ENCODE results near the gene FGGY.
"Not testable (repeated sequence)": the region's sequence is repeated elsewhere in the genome, so short reads cannot be mapped to it uniquely, and the experiment has no call there.

FGGY gene

DNA sequence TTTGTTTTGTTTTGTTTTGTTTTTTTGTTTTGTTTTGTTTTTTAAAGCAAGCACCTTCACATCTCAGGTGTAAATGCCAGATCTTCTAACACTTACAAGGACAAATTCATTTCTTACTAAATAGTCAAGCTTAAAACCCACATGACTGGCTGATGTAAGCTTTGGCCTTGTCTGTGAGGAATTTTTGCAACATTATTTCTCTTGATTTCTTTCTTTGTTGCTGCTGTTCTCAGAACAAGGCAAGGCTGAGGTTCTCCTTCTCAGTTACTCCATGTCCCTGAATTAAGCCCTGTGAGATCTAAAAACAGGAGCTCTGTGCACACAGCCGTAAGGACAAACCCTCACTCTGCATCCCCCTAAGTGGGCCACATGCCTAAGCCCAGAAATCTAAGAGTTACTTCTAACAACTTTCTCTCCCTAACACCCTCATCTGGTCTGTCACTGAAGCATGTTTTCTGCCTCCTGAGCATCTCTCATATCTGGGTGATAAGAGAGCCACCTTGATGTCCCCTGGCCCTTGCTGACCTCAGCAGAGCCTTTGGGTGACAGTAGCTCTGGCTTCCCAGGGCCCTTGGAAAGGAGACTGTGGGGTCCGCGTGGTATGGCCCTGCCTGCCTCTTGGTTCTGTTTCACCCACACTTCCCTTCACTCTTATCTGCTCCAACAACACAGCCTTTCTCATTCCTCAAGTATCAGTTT, 436.7 kb downstream of the FGGY start:
- Histone ChIP-seq H3K27ac (0 out of 22 replicates have a peak overlapping the region, but pooled peaks of 1 of the 11 experiments have one; percentile 18), H3K9ac (no peak overlapping the region), H3K36me3 (peaks cover 0 to 29% (median 12%) of the 10 kb centered on the region in 11 experiments; a peak in 14 of 22 replicates), H3K27me3 (no peaks in the 10 kb centered on the region), H4K20me1 (no peaks in the 10 kb centered on the region), H3K9me3 (replicated peaks in 1 of 11) (peaks cover 25 to 35% (median 29%) of the 10 kb centered on the region in 11 experiments), H3K4me2 (peak overlapping the region in 2 of 11 experiments; percentile 16 to 64; a peak in 1 of 22 replicates), H3K4me1 (peaks cover 8 to 42% (median 24%) of the 10 kb centered on the region in 10 experiments; a peak in 18 of 20 replicates), H3K4me3 (no peak overlapping the region)
- no peak for TF ChIP-seq Cebpa-rat (IDR thresholded peaks at IDR 0.05)

DNA sequence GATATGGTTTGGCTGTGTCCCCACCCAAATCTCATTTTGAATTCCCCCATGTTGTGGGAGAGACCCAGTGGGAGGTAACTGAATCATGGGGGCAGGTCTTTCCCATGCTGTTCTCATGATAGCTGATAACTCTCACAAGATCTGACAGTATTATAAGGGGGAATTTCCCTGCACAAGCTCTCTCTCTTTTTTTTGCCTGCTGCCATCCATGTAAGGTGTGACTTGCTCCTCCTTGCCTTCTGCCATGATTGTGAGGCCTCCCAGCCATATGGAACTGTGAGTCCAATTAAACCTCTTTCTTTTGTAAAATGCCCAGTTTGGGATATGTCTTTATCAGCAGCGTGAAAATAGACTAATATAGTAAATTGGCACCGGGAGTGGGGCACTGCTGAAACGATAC, 439.0 kb downstream of the FGGY start:
- H4K20me1 ChIP-seq, H3K4me2 ChIP-seq, H3K27me3 ChIP-seq, H3K9ac ChIP-seq, H3K27ac ChIP-seq, H3K4me3 ChIP-seq: not testable (repeated sequence)
- Histone ChIP-seq H3K36me3 (peaks cover 0 to 29% (median 12%) of the 10 kb centered on the region in 11 experiments; a peak in 14 of 22 replicates), H3K4me1 (peaks cover 8 to 39% (median 17%) of the 10 kb centered on the region in 10 experiments; a peak in 18 of 20 replicates), H3K9me3 (replicated peaks in 1 of 11) (peaks cover 25 to 35% (median 29%) of the 10 kb centered on the region in 11 experiments)

DNA sequence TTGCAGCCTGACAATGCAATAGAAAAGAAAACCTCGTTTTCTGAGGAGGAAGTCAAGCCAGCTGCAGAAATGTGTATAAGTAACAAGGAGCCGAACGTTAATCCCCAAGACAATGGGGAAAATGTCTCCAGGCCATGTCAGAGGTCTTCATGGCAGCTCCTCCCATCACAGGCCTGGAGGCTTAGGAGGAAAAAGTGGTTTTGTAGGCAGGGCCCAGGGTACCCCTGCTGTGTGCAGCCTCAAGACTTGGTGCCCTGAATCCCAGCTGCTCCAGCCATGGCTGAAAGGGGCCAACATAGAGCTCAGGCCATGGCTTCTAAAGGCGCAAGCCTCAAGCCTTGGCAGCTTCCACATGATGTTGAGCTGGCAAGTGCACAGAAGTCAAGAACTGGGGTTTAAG, 439.9 kb downstream of the FGGY start:
- TF ChIP-seq Cebpa-rat (IDR thresholded peaks at IDR 0.05), result no peak
- H3K27ac ChIP-seq, result no peak overlapping the region
- no peaks in the 10 kb centered on the region for H4K20me1 ChIP-seq
- H3K4me3 ChIP-seq, result 0 out of 20 replicates have a peak overlapping the region, but pooled peaks of 1 of the 10 experiments have one; percentile 3
- H3K4me2 ChIP-seq, result no peak overlapping the region
- no peaks in the 10 kb centered on the region for H3K27me3 ChIP-seq
- no peak overlapping the region for H3K9ac ChIP-seq
- peaks cover 0 to 29% (median 12%) of the 10 kb centered on the region in 11 experiments; a peak in 14 of 22 replicates for H3K36me3 ChIP-seq
- peaks cover under 1 to 39% (median 9%) of the 10 kb centered on the region in 10 experiments; a peak in 17 of 20 replicates for H3K4me1 ChIP-seq
- peaks cover 25 to 35% (median 29%) of the 10 kb centered on the region in 11 experiments for H3K9me3 ChIP-seq (replicated peaks in 1 of 11)

DNA sequence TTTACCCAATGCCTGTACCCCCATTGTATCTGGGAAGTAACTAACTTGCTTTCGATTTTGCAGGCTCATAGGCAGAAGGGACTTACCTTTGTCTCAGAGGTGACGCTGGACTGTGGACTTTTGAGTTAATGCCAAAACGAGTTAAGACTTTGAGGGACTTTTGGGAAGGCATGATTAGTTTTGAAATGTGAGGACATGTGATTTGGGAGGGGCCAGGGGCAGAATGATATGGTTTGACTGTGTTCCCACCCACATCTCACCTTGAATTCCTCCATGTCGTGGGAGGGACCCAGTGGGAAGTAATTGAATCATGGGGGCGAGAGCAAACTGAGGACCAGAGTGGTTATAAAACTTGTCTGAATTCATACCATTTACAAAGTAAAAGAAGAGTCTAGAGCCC, 440.7 kb downstream of the FGGY start:
- Histone ChIP-seq H3K9me3 (replicated peaks in 1 of 11) (peaks cover 25 to 35% (median 29%) of the 10 kb centered on the region in 11 experiments), H3K36me3 (peaks cover 0 to 29% (median 12%) of the 10 kb centered on the region in 11 experiments; a peak in 14 of 22 replicates), H3K4me1 (peaks cover 0 to 39% (median 6%) of the 10 kb centered on the region in 10 experiments; a peak in 13 of 20 replicates), H3K4me3 (no peak overlapping the region), H3K27ac (no peak overlapping the region), H3K4me2 (no peak overlapping the region), H3K9ac (no peak overlapping the region), H3K27me3 (no peaks in the 10 kb centered on the region), H4K20me1 (no peaks in the 10 kb centered on the region)
- TF ChIP-seq Cebpa-rat (IDR thresholded peaks at IDR 0.05), result no peak

DNA sequence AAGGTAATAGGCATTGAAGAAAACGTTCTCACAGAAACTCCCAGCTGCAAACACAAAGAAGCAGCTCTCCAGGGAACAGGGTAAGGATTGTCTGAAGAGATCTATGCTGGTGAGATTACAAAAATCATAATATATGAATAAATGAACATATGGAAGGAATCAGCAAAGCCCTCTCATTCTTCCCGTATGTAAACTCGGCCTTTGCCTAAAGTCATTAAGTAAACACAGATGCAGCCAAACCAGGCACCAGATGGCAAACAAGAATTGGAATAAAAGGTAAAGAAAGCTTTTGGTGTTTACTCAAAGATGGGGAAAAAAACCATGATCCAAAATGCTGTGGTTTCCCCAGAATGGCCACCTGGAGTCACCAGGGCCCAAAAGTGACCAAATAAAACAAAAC, 441.3 kb downstream of the FGGY start:
- no peak overlapping the region for H3K9ac ChIP-seq
- TF ChIP-seq Cebpa-rat (IDR thresholded peaks at IDR 0.05), result no peak
- H3K27me3 ChIP-seq, result no peaks in the 10 kb centered on the region
- H3K36me3 ChIP-seq, result peaks cover 0 to 29% (median 12%) of the 10 kb centered on the region in 11 experiments; a peak in 14 of 22 replicates
- peaks cover 25 to 35% (median 29%) of the 10 kb centered on the region in 11 experiments for H3K9me3 ChIP-seq (replicated peaks in 1 of 11)
- H3K4me3 ChIP-seq, result no peak overlapping the region
- H3K27ac ChIP-seq, result no peak overlapping the region
- H3K4me2 ChIP-seq, result no peak overlapping the region
- peaks cover under 1 to 39% (median 11%) of the 10 kb centered on the region in 10 experiments; a peak in 19 of 20 replicates for H3K4me1 ChIP-seq
- no peaks in the 10 kb centered on the region for H4K20me1 ChIP-seq

DNA sequence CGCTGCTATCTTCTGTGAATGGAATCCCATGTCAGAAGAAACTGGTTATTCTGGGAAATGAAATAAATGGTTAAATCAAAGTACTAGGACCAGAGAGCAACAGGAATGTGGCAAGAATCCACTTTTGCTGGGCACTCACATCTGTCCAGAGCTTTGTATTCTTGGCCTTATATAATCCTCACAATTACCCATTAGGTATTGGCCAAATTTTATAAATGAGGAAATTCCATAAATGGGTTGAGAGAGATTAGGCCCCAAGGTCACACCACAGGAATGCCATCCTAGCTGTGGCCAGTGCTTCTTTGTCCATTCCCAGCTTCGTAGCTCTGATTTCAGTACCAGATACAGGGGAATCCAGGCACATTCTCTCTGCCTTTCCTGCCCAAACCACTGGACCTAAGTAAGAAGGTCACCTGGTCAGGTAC, 441.7 kb downstream of the FGGY start:
- no peak overlapping the region for H3K4me2 ChIP-seq
- no peaks in the 10 kb centered on the region for H3K27me3 ChIP-seq
- H3K36me3 ChIP-seq, result peaks cover 0 to 29% (median 12%) of the 10 kb centered on the region in 11 experiments; a peak in 14 of 22 replicates
- H3K4me1 ChIP-seq, result peaks cover 5 to 39% (median 16%) of the 10 kb centered on the region in 10 experiments
- no peak for TF ChIP-seq Cebpa-rat (IDR thresholded peaks at IDR 0.05)
- H4K20me1 ChIP-seq, result no peaks in the 10 kb centered on the region
- H3K4me3 ChIP-seq, result no peak overlapping the region
- H3K9me3 ChIP-seq (replicated peaks in 1 of 11), result peaks cover 25 to 35% (median 29%) of the 10 kb centered on the region in 11 experiments
- no peak overlapping the region for H3K27ac ChIP-seq
- H3K9ac ChIP-seq, result no peak overlapping the region

DNA sequence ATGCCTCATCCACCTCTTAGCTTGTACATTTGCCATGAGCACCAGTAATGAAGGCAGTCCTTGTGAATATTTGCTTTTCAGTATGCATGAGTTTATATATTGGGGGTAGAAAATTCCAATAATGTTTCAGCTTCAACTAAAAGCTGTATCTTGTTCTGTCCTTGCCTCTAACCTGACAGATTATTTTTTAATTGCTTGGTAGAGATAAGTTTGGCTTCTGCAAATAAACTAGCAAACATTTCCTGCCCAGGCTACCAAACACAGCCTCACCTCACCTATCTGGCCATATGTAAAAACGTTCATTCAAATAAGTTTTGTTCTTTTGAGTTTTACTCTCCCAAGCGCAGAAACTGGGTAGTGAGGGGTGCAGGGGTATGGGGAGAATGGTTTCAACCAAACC, 442.2 kb downstream of the FGGY start:
- peaks cover 10 to 41% (median 20%) of the 10 kb centered on the region in 10 experiments for H3K4me1 ChIP-seq
- no peak overlapping the region for H3K4me2 ChIP-seq
- no peaks in the 10 kb centered on the region for H4K20me1 ChIP-seq
- H3K9me3 ChIP-seq (replicated peaks in 1 of 11), result peaks cover 25 to 35% (median 29%) of the 10 kb centered on the region in 11 experiments
- no peak overlapping the region for H3K4me3 ChIP-seq
- H3K9ac ChIP-seq, result no peak overlapping the region
- no peaks in the 10 kb centered on the region for H3K27me3 ChIP-seq
- TF ChIP-seq Cebpa-rat (IDR thresholded peaks at IDR 0.05), result no peak
- H3K36me3 ChIP-seq, result peaks cover 0 to 29% (median 12%) of the 10 kb centered on the region in 11 experiments; a peak in 14 of 22 replicates
- H3K27ac ChIP-seq, result no peak overlapping the region

DNA sequence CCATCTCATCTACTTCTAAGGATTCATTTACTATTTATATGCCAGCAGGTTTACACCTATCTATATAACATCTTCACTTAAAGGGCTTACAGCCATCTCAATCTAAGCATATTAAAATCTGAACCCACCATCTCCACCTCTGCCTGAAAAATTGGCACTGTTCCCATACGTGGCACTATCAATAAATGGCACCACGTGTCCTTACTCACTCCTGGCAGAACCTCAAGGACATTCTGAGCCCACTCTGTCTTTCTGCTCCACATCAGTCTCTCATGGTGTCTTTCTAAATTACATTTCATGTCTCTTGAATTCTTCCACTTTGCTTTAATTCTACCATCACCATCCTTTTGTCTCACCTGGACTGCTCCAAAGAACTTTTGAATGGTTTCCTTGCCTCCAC, 445.6 kb downstream of the FGGY start:
- Histone ChIP-seq H3K36me3 (peaks cover 0 to 2% (median 0%) of the 10 kb centered on the region in 11 experiments; a peak in 2 of 22 replicates), H3K4me2 (peak overlapping the region in 7 of 11 experiments; percentile 63 to 84 (median 80); a peak in 12 of 22 replicates), H3K4me1 (peaks cover 12 to 75% (median 29%) of the 10 kb centered on the region in 10 experiments), H3K27ac (peak overlapping the region in 9 of 11 experiments; percentile 64 to 90 (median 83); a peak in 18 of 22 replicates), H3K4me3 (no peak overlapping the region), H4K20me1 (no peaks in the 10 kb centered on the region), H3K9me3 (replicated peaks in 1 of 11) (peaks cover 2 to 7% (median 4%) of the 10 kb centered on the region in 11 experiments; a peak in 20 of 22 replicates), H3K9ac (peak overlapping the region in 4 of 11 experiments; percentile 11 to 76 (median 73); a peak in 5 of 22 replicates), H3K27me3 (no peaks in the 10 kb centered on the region)
- no peak for TF ChIP-seq Cebpa-rat (IDR thresholded peaks at IDR 0.05)

Measured in BLaER1 treated with 17β-estradiol and CSF1 and Interleukin-3, amounts not matched to agents 10 nM and 100 nM (cell line).